IPS DF 4.7 (cell line): ENCODE results near the gene CDC42SE2.
"Not testable (repeated sequence)": the region's sequence is repeated elsewhere in the genome, so short reads cannot be mapped to it uniquely, and the experiment has no call there.

ENCODE experiments used
- DNase-seq: peaks from one replicate; pipeline ENCODE4 v3.0.0-alpha.2; 2013; ENCODE audit warnings: low spot score; ENCODE audit errors: extremely low read depth

Gene CDC42SE2

DNA sequence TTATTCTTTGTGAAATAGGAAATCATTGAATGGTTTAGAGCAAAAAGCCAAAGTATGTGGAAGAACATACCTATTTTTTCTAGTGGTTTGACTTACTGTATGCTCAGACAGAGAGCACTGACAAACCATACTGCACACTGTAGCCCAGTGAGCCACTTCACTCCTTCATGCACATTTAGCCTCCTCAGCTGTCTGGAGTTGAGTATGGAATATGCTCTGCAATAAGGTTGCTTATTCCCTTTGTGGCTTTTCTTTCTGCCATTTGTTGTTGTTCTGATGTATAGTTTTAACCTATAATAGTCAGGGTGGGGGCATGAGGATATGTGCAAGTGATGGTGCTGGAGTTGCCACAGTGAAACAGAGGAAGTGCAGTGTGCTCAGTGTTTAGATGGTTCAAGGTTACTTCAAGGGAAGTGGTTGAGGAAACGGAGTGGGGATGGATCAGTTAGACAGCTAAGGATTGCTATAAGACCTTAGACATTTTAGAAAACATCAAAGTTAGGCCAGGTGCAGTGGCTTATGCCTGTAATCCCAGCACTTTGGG lies 100.7 kb downstream of the CDC42SE2 start:
- no peak for DNase-seq

DNA sequence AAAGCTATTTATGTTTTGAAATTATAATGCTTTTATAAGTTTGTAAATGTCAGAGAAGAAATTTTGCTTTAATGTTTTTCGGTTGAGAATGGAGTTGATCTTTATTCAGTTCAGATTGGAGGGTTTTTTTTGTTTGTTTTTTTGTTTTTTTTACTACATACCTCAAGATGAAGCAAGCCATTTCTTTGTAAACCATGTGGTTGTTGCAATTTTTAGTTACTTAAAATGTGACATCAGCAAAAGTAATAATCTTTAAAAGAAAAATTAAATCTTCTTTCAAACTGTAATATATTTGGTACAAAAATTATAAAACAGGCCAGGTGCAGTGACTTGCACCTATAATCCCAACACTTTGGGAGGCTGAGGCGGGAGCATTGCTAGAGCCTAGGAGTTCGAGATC lies 102.6 kb downstream of the CDC42SE2 start:
- no peak for DNase-seq

DNA sequence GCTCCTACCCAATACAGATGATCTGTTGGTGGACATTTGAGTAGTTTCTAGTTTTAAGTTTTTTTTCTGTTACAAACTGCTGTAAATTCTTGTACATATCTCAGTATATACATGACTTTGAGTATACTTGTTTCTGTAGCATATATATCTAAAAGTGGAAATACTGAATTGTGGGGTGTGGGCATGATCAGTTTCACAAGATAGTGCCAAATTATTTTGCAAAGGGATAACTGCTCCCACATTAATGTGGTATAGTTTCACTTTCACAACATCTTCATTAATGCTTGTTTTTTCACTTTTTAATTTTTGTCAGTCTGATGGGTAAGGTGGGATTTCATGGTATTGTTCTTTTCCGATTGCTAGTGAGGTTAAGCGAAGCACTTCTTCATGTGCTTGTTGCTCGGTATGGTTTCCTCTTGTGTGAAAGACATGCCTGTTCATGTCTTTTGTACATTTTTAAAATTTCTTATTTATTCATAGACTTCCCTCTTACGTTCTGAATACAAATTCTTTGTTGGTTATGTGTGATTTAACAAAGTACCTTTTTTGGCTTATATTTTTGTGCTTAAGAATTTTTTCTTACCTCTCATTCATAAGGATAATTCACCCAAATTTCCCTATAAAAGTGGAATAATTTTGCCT lies 103.5 kb downstream of the CDC42SE2 start:
- no peak for DNase-seq

DNA sequence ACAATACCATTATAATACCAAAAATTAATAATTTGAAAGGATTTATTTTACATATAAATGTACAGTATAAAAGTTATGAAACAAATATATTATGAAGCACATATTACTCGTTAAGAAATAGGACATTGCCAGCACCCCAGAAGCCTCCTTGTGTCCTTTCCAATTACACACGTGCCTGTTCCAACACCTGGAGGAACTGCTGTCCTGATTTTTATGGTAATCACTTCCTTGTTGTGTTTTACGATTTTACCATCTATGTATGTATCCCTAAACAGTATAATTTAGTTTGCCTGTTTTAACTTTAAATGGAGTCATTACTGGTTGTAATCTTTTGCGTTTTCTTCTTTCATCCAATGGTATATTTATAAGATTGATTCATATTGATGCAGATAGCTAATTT lies 105.0 kb downstream of the CDC42SE2 start:
- DNase-seq = no peak

DNA sequence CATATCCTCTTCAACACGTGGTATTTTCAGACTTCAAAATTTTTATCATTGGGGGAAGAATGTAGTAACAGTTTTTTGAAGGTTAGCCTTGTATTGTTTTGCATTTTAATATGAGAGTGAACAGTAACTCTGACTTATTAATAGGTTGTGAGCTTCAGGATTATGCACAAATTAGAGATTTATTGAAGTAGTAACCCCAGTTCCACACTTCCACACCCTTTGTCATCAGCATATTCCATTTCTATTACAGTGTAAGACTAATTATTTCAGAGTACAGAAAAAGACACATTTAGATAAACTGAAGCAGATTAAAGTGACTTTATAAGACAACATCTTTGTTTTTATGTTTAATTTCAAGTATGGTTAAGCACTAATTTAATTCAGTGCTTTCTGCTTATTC lies 105.7 kb downstream of the CDC42SE2 start:
- no peak for DNase-seq

DNA sequence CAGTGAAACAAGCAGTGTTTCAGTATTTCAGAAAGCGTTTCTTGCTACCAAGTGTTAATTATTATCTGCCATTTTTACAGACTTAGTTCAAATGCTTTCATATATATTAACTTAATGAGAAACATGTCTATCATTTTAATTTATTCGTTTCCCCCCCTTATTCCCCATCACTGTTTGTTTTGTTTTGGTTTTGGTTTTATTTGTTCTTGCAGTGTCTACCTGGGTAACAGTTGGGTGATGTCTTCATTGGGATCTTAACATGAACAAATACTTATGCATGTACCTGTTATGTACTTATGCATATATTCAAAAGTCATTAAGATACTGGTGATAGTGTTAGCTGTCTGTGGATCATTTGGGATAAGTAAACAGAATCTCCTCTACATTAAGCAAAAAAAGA lies 108.0 kb downstream of the CDC42SE2 start:
- no peak for DNase-seq

DNA sequence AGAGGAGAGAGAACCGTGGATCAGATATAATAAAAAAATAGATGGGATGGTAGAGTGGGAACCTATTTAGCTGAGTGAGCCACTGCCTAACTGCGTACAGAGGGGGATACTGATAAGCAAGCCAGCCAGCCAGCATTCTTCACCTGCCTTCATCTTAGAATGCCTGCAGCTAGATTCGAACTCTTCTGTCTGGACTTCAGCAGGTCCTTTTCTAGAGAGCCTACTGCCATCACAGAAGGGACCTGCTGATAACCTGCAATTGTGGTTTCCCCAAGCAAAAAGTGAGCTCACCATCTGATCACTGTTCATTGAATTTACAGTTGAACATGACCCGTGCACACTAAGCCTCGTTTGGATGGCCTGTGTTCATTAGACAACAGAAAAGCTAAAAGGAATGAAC lies 109.4 kb downstream of the CDC42SE2 start:
- no peak for DNase-seq

DNA sequence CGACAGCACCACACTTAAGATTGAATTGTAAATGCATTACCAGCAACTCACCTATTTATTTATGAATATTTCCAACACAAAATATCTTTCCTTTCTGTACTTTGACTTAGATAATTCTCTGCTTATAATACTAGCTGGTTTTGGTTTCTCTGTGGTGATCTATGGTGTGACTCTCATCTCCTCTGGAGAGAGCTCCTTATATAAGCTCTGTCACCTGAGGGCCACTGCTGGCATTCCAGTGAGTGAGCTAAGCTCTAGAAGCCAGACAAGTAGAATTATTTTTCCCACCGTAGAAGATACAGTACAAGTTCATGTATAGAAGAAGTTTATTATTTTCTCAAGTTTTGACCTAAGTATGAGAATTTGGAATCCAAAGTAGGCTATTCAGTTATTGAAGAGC lies 111.5 kb downstream of the CDC42SE2 start:
- DNase-seq = no peak

DNA sequence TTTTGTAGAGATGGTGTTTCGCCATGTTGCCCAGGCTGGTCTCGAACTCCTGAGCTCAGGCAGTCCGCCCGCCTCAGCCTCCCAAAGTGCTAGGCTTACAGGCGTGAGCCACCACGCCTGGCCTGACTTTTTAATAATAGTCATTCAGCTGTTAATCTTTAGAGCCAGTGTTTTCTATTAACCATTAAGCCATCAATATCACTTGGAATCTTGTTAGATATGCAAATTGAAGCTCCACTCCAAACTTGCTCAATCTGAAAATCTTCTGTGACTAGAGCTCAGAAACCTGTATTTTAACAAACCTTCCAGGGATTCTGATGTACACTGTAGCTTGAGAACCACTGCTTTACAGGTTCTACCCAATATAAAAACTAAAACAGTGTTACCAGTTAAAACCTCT lies 113.5 kb downstream of the CDC42SE2 start:
- no peak for DNase-seq

DNA sequence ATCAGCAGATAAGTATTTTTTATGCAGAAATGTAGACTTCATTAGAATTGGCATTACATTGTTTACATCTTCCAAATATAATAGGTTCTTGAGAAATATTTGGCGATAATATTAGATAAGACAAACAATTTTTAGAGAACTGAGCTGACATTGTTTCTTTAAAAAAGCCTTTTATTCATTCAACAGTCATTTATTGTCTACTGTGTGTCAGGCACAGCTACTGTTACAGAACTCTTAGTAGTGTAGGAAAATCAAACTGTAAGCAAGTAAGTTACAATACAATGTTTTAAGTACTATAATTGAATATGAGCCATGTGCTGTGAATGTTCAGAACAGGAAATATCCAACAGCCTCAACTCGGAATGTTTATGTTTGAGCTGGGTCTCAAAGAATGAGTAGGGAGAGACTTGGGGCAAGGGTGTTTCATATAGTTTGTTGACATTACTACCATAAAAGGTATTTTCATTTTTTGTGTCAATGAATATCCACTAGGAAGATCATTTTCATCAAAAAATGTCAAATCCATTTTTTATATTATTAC lies 114.0 kb downstream of the CDC42SE2 start:
- DNase-seq = no peak

DNA sequence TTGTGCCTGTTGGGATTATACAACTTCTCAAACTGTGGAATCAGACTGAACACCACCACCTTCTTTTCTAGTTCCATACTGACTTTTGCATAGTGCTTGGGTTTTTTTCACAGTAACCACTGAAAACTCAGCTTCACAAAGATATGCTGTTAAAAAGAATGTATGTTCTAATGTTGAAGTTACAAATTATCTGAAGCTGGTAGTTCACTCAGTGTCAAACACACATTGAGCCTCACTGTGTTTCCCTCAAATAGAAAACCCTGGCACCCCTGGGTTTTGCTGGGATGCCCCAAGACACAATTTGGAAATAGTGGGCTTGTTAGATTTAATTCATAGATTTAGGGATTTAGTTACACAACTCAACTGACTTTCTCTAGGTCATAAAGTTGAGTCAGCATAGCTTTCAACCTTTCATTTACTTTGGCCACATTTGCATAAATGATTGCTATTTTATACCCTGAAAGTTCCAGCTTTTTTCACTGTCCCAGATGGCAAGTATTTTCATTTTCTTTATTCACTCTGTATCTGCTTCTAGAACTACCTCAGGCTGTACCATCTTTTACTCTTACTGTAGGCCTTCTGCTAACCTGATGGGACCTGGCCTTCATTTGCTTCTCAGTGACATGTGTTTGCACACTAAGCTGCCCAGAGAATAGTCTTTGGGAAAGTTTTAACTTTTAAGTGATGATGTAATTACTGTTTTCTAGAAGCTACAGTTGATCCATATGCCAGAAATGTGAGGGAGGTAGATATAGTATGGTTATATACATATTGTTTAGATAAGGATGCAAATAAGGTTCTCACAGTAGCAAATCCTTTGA lies 115.1 kb downstream of the CDC42SE2 start:
- DNase-seq = no peak

DNA sequence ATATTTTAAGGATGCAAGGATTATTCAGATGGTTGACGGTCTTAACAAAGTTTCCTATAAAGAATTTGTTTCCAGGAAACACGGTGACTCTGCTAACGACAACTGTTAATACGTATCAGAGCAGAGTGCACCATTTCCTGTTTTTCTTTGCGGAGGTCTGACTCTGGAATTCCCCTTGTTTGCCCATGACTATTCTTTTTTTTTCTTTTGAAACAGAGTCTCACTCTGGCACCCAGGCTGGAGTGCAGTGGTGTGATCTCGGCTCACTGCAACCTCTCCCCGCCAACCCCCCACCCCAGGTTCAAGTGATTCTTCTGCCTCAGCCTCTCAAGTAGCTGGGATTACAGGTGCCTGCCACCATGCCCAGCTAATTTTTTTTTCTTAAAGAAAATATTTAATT lies 115.9 kb downstream of the CDC42SE2 start:
- DNase-seq = no peak

DNA sequence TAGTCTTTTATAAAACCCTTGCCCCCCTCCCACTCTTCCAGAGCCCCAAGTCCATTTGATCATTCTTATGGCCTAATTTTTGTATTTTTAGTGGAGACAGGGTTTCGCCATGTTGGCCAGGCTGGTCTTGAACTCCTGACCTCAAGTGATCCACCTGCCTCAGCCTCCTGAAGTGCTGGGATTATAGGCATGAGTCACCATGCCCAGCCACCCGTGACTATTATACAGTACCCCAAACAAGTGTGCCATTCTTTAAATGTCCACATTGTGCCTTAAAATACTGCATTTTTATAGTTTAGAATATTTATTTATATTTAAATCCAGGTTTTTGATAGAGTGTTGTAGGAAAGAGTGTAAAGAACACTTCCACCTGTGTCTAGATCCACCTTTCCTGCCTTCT lies 116.4 kb downstream of the CDC42SE2 start:
- not testable (repeated sequence) for DNase-seq

DNA sequence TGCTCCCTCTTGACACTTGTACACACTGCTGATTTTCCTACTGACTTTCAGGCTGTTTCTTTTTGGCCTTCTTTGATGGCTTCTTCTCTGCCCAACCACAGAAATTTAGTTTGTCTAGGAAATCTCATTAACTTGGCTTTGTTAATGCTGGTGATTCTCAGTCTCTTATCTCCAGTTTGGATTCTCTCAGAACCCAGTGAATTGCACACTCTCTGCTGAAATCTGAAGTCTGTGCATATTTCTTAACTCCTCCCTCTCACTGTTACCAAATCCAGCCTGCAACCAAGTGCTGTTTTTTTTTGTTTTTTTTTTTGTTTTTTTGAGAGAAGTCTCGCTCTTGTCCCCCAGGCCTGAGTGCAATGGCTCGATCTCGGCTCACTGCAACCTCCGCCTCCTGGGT lies 117.2 kb downstream of the CDC42SE2 start:
- DNase-seq = no peak

DNA sequence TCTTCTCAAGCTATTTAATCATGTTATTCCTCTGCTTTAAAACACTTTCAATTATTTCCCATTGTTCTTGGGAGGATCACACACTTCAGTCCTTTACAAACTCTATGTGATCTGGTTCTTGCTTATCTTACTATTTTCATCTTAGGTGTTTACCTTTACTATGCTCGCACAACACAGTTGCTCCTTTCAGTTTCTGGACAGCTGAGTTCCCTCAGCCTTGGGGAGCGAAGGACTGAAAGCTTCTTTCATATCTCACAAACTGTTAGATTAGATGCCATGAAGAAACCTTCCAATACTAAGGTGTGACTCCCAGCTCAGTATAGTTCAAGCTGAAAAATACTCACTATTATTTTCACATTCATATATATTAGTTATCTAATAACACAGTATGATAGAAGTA lies 117.9 kb downstream of the CDC42SE2 start:
- DNase-seq = no peak

DNA sequence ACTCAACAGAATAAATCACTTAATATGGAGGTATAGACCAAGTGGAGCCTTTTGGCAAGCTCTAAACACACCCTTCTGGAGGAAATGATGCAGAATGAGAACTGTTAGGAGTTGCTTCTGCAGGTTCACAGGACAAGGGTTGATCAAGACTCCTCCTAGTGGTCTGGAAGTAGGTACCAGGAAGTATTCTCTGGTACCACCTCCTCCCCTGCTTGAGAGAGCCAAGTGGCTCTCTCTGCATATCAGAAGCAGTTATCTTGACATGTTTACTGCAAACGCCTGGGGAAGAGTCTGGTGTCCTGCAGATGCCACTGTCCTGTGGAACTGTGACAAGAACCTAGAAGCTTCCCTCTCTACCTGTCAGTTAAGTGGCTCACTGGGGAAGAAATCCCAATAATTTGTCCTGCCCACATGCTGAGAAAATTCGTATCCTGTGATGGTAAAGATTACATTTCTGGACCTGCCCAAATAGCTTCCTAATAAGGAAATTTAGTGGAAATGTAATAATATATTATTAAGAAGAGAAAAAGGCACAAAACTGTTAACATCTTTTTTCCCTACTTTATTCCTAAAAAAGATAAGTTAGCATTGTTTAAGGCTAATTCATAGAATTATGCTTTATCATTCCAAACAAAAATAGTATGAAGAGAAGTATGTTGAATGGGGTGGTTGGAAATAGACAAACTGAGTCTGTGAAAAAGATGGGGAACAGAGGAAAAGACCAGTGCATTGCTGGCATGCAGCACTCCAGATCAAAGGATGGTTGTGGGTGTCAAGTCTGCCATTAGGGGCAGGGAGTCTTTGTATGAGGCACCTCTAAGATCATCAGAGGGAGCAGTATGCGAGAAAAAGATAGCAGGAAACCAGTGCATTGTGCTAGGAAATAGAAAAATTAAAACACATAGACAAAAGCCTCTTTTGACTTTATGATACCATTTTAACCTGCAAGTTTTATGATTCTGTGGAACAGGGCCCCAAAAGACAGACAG lies 118.8 kb downstream of the CDC42SE2 start:
- DNase-seq = peak; percentile 56

DNA sequence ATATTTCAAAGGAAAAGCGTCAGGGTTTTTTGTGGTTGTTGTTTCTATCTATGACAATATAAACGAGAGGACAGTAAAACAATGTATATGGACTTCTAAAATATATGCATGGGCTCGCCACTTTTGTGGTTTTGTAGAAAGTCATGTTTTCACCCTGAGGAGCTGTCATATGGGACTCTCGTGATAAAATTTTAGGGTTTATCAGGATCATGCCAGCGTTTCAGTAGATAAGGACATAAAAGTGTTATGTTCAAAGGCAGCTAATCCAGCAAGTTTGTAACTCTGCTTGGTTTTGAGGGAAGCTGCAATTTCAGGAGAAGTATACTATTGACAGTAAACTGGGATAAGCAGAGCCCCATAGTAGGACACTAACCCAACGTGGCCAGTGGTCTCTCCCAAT lies 120.3 kb downstream of the CDC42SE2 start:
- DNase-seq = no peak

DNA sequence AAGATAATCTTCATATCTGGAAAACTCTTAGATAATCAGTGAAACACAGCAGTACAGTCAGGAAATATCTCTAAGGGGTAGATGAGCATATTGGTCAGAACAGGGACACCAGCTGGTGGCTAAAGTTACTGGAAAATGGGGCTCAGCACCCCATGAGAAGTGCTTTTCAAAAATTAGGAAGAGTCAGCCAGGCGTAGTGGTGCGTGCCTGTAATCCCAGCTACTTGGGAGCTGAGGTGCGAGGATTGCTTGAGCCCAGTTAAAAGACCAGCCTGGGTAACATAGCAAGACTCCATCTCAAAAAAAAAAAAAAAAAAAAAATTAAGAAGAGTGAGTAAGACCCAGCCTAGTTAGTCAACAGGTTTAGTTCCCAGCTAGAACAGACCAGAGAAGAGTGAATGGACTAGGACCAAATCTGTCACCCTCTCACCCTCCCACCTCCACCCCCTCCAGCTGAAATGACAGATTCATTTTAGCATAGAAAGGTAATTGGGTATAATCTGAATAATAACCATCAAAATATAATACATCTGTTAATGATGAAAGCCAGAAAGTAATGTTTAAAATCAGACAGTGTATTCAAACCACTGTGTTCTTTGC lies 120.9 kb downstream of the CDC42SE2 start:
- no peak for DNase-seq

DNA sequence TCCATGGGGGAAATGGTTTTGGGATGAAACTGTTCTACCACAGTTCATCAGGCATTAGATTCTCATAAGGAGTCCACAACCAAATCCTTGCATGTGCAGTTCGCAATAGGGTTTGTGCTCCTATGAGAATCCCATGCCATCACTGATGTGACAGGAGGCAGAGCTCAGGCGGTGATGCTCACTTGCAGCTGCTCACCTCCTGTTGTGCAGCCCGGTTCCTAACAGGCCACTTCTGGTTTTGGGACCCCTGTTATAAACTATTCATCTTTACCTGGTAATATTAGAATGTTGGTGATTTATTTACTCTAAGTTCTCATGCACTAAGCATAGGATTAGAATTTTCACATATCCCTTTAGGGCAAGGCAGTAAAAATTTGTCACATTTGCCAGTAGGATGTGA lies 122.3 kb downstream of the CDC42SE2 start:
- no peak for DNase-seq

DNA sequence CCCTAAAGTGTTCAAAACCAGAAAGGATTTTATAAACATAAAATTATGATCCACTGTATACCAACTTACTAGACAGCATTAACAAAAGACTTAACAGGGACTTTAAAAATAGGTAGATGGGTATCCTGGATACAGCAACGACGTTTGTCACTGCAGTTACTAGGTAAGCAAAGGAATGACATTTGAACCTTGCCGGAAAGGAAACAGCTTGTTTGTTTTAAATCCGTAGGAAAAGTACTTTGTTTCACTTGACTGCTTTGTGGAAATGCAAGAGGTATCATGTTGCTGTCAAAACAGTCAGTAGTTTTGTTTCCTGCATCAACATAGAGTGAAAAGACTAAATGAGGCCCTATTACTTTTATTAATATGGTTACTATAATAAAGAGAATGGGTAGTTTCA lies 122.9 kb downstream of the CDC42SE2 start:
- no peak for DNase-seq

DNA sequence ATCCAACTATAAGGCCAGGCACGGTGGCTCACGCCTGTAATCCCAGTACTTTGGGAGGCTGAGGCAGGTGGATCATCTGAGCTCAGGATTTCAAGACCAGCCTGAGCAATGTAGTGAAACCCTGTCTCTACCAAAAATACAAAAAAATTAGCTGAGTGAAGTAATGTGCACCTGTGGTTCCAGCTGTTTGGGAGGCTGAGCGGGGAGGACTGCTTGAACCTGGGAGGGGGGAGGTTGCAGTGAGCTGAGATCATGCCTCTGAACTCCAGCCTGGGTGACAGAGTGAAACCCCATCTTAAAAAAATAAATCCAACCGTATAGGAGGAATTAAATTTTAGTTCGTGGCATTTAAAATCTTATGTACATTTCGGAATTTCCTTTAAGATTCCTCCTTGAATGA lies 123.4 kb downstream of the CDC42SE2 start:
- no peak for DNase-seq
